Right ventricle myocardium superior (tissue), 1 donor: ENCODE measurements around the gene TMEM221. TPM values are rescaled to one million over a fixed set of nuclear protein-coding genes. Genes with fewer than 3 reads are reported as not detected.

ENCODE experiments used
- ATAC-seq: fragments of 200-7000 bp; cut with Tn5 transposase; one replicate; pipeline ENCODE4 v1.9.1; 2020; ENCODE audit warnings: mild to moderate bottlenecking; ENCODE audit not compliant: poor library complexity
- DNase-seq: peaks from one replicate; pipeline ENCODE4 v3.0.0-alpha.2; 2020
- intact Hi-C: fragments of 100-400 bp; cut with DNase I; formaldehyde crosslinking; loops from one replicate; pipeline ENCODE4 v1.11.2; 2022
- total RNA-seq: library from RNA; stranded (reverse); fragmentation: NEBNext Ultra II Directional; extraction: Animal tissue kit (Norgen Biotek cat#: 25700); gene quantifications from one replicate; pipeline ENCODE4 v1.2.1, GENCODE V29; 2021
- donor health status: DM: no; HTN: yes; CAD: no; lungs with severe emphysema.

TMEM221 gene
- total RNA-seq, 1 donor from 2014 or later: 0.11 TPM

GRCh38 chr19:17419154-17419620 is 29.3 kb downstream of the TMEM221 start:
- DNase-seq (no peak), ATAC-seq (no peak)
- intact Hi-C loops: no loop called here

GRCh38 chr19:17418710-17419109 is 29.8 kb downstream of the TMEM221 start:
- intact Hi-C loops: no loop called here
- ATAC-seq: no peak

GRCh38 chr19:17415121-17415520 is 33.3 kb downstream of the TMEM221 start:
- DNase-seq (no peak), ATAC-seq (no peak)
- intact Hi-C loops: no loop called here

More at GRCh38 chr19:17418710-17419109, 29.8 kb downstream of the TMEM221 start:
- DNase-seq: no peak

GRCh38 chr19:17414097-17414496 is 34.4 kb downstream of the TMEM221 start:
- no peak for DNase-seq
- intact Hi-C loops: no loop called here
- ATAC-seq: no peak

- no peak for ATAC-seq
- intact Hi-C loops: no loop called here
These were observed 36.7 kb downstream of the TMEM221 start for GRCh38 chr19:17411801-17412200.

GRCh38 chr19:17409990-17410389 is 38.5 kb downstream of the TMEM221 start:
- DNase-seq (no peak), ATAC-seq (no peak)
- intact Hi-C loops: no loop called here

More at GRCh38 chr19:17411801-17412200, 36.7 kb downstream of the TMEM221 start:
- DNase-seq: no peak

- DNase-seq (no peak), ATAC-seq (no peak)
- intact Hi-C loops: no loop called here
These were observed 41.6 kb downstream of the TMEM221 start for GRCh38 chr19:17406887-17407196.

- peak; percentile 17 for ATAC-seq
- DNase-seq: no peak
- intact Hi-C loops: no loop called here
These were observed 42.2 kb downstream of the TMEM221 start for GRCh38 chr19:17406046-17406886.

- DNase-seq: peak; percentile 71
- ATAC-seq: peak; percentile 91
- intact Hi-C loops: no loop called here
These were observed 43.0 kb downstream of the TMEM221 start, which contains the start of gene BST2 for GRCh38 chr19:17405250-17406045. Gene BST2 (minus strand): TSS chr19:17405630. CDS start chr19:17405575, 55 bp downstream.

- ATAC-seq (no peak), DNase-seq (no peak)
- intact Hi-C loops: no loop called here
These were observed 43.7 kb downstream of the TMEM221 start for GRCh38 chr19:17404621-17405249.

GRCh38 chr19:17404015-17404414 is 44.5 kb downstream of the TMEM221 start:
- no peak for DNase-seq
- ATAC-seq: no peak
- intact Hi-C loops: no loop called here

GRCh38 chr19:17402982-17403855 is 45.2 kb downstream of the TMEM221 start:
- intact Hi-C loops: no loop called here
- no peak for DNase-seq

GRCh38 chr19:17401628-17402027 is 46.8 kb downstream of the TMEM221 start:
- intact Hi-C loops: no loop called here
- no peak for DNase-seq
- ATAC-seq: no peak

More at GRCh38 chr19:17402982-17403855, 45.2 kb downstream of the TMEM221 start:
- ATAC-seq: no peak

- intact Hi-C loops: loop anchor here (5.0 kb wide), 1 partner anchor 68 kb away; no protein-coding TSS in a partner anchor
- DNase-seq (no peak), ATAC-seq (no peak)
These were observed 49.5 kb downstream of the TMEM221 start for GRCh38 chr19:17398902-17399527.

- intact Hi-C loops: loop anchor here (5.0 kb wide), 1 partner anchor 72 kb away; no protein-coding TSS in a partner anchor
- DNase-seq (peak; percentile 86), ATAC-seq (peak; percentile 61)
These were observed 53.5 kb downstream of the TMEM221 start for GRCh38 chr19:17394891-17395415.

- ATAC-seq (no peak), DNase-seq (no peak)
- intact Hi-C loops: no loop called here
These were observed 54.6 kb downstream of the TMEM221 start, which contains the start of gene CCDC194 for GRCh38 chr19:17393914-17394313. Gene CCDC194 (minus strand): TSS chr19:17394196. CDS start chr19:17394158, 38 bp downstream.

GRCh38 chr19:17393002-17393401 is 55.5 kb downstream of the TMEM221 start:
- ATAC-seq (no peak), DNase-seq (no peak)
- intact Hi-C loops: no loop called here
